HG02588 (cell line): ENCODE measurements around the gene PPT2.
"Not testable (repeated sequence)": the region's sequence is repeated elsewhere in the genome, so short reads cannot be mapped to it uniquely, and the experiment has no call there.

Experiments used
- ATAC-seq: cut with Tn5 transposase; IDR thresholded peaks from one replicate; pipeline ENCODE4 v1.9.1; 2021; ENCODE audit warnings: mild to moderate bottlenecking, moderate library complexity; ENCODE audit not compliant: unreplicated experiment

PPT2 gene

DNA sequence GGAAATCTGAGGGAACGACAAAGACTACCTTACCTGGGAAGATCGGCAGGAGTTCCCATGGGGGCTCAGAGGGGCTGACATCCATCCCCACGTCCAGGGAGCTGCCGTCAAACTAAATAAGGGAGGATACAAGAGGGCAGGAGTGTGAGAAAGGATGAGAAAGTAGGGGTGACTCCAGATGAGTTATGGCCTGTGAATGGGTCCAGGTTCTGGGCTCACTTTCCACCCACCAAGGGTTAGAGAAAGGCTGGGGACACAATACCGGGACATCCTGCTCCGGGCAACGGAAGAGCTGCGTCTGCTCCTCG lies 26.6 kb upstream of the PPT2 start:
- ATAC-seq = no peak

DNA sequence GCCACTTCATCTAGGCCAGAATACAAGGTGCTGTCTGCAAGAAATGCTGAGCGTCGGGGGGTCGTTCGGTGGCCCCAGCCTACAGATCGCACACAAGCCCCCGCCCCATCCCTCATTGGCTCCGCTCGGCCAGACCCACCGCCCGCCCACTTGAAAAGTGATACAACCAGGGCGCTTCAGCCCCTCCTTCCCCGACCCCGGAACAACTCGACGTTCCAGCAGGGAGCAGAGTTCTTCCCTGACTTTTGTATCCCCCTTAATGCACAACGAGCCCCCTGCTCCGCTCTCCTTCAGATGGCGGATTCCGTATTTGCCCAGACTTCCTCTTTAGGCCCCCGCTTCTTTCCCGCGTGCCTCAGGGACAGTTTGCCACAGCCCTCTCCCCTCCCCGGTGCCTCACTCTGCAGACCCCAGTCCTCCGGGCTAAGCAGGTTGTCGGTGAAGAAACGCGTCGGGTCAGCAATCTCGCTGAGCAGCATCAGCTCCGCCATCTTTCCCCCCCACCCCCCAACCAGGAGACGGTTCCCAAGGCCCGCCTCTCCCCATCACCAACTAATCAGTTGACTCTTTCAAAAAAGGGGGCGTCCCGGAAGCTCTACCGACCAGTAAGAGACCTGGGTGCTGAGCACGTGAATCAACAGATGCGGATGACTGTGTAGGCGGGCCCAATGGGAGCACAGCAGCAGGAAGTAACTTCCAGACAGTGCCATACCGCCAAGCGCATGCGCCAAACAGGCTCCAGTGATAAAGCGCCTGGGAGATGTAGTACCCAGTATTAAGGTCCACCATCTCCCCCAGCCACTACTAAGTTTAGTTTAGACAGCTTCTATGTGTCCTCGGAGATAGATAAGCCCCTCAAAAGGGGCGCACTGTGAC lies 26.0 kb upstream of the PPT2 start, which contains the start of gene ATF6B:
Gene ATF6B, minus strand, starts transcription at position 530 of the 876 bp plus-strand sequence. Its CDS starts 39 bp downstream, at position 491.
- peak; percentile 81 for ATAC-seq

DNA sequence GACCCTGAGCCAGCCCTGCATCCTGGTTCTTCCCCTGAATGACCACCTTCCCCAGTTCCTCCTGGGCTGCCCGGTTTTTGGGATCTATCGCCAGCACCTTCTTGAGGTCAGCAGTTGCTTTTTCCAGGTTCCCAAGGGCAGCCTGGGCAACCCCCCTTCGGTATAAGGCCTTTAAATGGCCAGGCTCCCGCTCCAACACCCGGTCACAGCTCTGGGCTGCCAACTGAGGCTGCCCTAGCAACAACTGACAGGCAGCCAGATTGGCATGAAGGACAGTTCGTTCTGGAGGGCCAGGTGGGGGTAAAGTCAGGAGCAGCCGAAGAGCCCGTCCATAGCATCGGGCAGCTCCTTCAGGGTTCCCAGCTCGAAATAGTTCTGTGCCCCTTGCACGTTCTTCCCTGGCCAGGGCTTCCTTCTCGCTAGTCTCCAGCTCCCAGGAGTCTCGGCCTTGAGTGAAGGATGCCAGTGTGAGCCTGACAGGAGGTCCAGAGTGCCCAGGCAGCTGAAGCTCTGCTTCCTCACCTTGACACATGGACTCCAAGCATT lies 25.1 kb upstream of the PPT2 start:
- no peak for ATAC-seq

DNA sequence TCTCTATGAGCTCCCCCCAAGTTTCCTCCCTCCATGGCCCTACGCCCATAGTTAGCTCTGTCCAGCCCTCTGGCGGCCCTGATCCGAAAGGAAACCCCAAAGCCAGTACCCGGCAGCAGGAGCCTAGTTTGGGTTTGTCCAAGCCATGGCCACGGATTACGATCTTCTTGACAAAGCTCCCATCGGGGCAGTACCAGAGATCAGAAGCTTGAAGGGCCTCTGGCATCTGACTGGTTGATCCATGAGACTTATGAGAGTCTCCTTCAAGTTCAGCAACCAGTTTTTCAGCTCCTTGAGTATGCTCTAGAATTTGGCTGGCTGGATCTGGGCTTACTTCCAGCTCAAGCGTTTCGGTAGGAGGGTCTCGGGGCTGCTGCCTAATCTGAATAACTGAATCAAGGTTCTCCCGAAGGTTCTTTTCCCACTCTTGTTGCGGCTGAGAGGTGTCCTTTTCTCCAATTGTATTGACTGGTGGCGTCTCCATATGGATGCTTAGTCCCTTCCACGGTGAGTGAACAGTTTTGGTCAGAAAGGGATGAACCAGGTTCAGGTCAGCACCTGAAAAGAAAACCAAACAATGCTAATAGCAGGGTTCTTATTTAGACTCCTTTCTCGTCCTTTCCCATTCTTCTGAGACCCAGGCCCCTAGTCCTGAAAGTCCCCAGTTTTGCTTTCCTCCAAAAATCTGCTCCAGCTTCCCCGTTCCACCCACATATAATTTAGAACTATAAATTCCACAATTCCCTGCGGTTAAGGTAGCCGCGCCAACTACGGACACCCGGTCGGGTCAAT lies 24.4 kb upstream of the PPT2 start:
- no peak for ATAC-seq

DNA sequence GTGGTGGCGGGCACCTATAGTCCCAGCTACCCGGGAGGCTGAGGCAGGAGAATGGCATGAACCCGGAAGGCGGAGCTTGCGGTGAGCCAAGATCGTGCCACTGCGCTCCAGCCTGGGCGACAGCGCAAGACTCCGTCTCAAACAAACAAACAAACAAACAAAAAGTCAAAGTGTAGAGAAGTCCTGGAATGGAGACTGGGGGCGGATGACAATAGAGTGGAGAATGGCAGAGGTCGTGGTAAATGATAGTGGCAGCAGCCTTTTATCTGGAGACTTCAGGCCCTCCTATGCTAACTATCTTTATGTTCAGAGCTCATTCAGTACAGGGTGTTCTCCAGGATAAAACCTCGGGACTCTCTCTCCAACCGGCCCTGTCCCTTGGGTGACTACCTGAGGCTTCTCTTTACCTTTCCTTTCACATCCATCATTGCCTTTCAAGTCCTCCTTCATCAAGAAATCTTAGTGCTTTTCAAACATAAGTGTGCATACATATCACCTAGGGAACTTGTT lies 22.4 kb upstream of the PPT2 start:
- ATAC-seq = no peak

DNA sequence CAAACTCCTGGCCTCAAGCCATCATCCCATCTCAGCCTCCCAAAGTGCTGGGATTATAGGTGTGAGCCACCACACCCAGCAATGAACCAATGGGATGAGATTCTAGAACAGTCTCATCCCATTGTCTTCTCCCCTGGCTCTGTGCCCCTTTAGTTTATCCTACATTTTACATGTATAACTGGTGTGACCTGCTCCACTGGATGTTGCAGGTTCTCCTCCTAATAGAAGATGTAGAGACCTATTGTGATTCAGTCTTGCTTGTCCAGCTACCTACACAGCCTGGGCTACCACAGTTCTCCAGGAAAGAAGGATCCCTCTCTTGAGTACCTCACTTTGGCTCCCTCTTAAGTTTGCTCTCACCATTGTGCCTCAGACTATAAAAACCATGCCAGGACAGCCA lies 21.8 kb upstream of the PPT2 start:
- ATAC-seq = no peak

DNA sequence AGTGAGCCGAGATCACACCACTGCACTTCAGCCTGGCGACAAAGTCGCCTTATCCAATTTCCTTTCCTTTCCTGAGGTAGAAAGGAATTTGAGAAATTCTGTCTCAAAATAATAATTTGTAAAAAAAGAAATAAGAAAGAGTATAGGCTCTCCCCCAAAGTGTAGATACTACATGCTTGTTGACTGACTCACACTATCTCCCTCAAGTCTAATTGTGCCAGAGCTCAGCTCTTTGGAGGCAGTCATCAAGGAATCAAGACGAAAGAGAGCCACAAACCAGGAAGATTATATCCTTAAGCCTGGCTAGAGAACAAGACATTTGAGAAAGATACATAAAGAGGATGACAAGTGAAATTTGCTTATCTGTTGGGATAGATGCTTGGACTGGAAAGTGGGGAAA lies 20.2 kb upstream of the PPT2 start:
- no peak for ATAC-seq

DNA sequence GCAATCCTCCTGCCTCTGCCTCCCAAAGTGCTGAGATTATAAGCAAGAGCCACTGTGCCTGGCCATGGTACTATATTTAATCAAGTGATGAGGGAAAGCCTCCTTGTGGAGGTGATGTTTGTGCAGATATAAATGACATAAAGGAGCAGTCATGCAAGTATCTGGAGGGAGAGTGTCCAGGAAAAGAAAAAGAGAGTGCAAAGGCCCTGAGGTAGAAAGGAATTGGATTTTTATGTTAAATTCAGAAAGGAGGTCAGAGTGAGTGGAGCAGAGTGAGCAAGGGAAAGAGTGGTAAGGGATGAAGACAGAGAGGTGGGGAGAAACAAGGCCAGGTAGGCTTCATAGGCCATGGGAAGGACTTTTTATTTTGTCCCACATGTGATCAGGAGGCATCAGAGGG lies 16.5 kb upstream of the PPT2 start:
- ATAC-seq = no peak

DNA sequence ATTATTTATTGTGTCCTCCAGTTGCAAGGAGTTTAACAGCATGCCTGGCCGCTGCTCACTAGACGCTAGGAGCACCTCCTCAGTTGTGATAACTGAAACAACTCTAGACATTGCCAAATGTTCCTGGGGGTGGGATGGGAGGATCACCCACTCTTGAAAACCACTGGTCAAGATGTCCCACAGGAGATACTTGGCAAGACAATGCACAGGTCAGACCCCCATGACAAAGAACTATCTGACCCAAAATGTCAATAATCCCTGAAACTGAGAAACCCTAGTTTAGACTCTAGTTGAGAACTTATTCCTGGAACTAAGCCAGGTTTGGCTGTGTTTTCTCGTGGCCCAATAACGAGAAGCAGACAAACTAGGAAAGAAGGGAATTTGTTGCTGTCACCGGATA lies 14.4 kb upstream of the PPT2 start:
- ATAC-seq = no peak

DNA sequence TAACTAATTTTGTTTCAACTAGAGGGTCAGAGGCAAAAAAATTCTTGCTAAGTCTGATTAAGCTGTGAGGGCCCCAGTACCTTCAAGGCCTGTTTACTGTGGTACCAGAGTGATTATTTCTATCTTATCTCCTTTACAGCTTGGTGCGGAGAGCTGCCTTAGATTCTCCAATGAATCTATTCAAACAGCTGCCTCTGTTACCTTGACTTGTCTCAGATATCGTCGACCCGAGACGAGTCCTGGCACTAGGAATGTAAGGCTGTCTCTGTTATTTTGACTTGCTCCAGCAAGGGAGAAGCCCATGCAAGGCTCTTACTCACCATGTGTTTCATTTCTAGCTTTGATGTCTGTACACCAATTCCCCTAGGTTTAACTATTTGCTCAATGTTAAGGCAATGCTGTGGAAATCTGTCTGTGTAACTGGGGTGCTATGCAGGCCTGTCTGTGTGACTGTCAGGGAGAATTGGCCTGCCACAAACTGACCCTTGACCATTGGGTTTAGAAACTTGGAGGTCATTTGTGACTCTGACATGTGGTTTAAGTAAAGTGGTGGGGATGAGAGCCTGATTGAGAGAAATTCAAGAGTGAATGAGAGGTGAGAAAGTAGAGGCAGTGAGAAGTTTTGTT lies 13.4 kb upstream of the PPT2 start:
- no peak for ATAC-seq

DNA sequence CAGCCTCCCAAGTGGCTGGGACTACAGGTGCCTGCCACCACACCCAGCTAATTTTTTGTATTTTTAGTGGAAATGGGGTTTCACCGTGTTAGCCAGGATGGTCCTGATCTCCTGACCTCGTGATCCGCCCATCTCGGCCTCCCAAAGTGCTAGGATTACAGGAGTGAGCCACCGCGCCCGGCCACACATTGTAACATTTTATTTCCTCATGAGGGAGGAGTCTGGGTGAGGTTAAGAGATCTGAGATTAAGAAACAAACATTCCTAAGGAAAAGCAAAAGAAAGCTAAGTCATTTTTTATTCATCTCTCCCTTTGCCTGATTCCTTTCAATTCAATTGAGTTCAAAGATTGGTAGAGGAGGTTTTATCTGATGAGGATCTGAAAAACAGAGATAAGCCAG lies 9.7 kb upstream of the PPT2 start:
- not testable (repeated sequence) for ATAC-seq

DNA sequence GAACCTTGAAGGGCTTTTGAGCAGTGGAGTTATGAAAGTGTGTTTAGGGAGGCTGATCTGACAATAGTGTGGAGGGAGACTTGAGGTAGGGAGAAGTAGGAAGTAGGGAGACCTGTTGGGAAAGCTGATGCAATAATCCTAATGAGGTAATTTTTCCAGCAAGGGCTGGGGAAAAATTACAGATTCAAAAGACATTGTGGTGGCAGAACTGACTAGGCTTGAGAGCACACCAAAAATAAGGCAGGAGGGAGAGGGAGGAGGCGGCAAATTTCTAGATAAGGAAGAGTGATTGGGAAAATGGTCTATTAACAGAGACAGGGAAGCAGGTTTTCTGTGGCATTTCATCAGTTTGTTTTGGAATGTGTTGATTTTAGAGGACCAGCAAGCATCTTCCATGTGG lies 7.7 kb upstream of the PPT2 start:
- ATAC-seq = no peak

DNA sequence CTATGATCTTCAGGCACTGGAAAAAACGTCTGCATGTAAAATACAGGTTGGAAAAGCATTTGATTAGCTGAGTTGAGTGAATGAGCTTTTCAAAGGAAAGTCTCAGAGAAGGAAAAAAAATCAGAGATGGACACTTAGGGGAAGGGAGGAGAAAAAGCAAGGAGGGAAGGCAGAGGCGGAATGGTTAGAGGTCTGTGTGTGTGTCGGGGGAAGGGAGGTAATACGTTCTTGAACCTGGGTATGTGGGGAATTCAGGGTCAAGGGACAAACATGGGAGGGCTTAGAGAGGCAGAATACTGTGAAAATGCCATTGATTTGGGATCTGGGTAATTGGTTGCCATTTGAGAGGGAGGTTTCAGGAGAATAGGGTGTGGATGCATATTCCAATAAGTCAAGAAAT lies 7.3 kb upstream of the PPT2 start:
- no peak for ATAC-seq

DNA sequence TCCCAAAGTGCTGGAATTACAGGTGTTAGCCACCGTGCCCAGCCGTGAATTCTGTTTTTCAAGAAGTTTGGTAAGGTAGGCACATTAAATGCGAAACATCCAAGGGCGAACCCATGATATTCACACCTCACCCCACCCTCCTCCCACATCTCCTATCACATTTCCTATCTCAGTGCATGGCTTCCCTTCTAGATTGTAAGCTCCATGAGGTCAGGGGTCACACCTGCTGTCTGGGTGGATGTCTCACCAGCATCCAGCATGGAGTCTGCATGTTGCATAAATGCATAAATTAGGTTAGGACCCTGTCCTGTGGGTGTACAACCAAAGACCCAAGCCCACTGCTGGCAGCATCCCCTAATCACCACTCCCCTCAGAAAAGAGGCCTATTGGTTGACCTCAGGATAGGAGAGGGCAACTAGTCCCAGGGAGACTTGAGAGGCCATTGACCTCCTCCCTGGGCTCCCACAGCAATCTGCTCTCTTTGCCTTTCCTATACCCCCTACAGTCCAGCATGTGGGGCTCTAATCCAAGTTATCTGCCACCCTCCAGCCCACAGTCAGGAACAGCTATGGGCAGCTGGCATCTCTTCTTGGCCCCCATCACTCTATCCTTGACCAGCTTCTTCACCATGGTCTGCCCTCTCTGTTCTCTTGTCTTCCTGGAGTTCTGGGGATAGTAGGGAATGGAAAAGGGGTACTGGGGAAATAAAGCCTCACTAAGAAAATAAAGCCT lies 6.4 kb upstream of the PPT2 start:
- no peak for ATAC-seq

DNA sequence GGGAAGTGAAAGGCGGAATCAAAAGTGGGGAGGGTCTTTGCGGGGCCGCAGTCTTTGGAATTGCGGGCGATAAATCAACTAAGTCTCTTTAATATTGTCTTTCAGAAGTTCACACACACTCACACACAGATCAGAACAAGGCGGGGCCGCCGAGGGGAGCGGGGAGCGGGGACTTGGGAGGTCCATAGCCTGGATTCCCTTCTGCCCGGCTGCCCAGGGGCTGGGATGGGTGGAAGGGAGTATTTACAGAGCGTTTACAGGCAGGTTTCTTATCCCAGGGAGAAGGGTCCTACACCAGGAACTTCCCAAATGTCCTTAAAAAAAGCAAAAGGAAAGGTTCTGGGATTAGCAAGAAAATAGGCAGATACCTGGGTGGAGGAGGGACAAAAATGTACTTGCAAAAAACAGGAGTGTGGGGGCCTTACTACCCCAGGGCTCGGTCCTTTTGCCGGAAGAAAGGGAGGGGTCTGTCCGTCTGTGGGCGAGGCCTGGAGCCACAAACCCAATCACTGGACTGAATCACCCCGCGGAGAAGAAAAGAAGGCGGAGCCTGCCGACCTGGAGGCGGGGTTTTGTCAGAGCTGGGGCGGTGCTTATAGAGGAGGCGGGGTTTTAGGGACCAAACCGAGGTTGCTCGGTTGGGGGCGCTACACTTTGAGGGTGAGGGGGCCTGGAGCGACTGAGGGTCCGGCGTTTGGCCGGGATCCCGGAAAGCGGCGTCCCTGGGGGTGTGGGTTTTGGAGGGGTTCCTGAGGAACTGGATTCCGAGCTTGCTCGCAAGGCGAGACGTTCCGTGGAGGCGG lies 5.5 kb upstream of the PPT2 start:
- no peak for ATAC-seq

DNA sequence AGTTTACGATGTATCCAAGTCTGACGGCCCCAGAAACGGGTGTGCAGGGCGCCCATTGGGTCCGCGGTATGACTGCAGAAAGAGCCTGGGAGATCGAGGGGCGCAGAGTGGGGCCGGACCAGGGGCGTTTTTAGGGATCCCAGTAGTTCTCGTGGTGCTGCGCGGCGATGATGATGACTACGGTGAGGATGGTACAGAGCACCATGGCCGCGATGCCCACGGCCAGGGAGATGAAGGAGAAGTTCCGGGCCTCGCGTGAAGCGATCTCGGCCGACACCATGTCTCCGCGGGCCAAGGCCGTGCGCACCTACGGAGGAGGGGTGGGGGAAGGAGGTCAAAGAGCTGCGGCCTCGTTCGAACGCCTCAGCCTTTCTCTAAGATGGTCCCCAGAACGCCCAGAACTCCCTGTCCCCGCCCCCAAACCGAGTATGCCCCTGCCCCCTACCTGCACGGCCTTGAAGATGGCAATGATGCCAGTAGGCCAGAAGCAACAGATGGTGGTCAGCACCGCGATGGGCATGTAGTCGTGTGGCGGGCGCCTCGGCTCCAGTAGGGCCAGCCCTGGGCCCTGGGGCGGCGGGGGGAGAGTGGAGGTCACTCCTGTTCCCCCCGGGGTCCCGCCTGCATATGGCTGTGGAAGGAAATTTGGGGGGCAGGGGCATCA lies 4.7 kb upstream of the PPT2 start:
- ATAC-seq = no peak

DNA sequence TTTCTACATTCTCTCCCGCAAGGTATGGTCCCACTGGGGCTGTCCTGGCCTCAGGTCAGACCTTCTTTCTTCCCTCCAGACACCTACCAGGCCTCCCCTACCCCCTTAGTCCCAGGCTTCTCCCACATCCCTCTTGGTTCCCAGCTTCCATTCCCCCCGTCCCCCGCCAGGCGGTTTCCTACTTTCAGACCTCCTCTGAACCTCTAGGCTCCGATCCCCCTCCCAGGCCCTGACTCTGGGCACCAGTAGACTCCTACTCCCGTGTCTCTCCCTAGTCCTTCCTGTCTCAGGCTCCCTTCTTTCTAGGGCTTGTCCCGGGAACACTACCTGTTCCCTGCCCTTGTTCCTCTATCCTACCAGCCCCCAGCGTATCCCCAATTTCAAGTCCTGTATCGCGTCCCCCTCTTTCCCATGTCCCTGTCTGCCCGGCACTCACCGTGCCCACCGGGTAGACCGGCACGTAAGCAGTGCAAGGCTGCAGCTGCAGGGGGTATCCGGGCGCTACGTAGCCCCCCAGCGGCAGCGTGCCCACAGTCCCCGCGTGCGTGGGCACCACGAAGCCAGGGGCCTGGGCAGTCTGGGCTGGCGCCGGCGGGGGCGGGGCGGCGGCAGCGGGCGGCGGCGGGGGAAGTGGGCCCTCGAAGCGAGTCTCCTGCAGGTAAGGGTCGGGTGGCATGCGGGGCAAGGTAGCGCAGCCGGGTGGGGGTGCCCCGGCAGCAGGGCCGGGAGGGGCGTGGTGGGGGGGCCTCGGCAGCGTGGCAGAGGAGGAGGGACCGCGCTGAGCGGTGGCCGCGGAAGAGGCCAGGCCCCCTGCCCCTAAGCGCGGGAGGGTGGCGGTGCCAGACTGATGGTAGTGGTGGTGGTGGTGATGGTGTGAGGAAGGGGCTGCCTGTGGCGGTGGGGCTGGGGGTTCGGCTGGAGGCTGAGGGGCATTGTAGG lies 3.7 kb upstream of the PPT2 start:
- ATAC-seq = no peak

DNA sequence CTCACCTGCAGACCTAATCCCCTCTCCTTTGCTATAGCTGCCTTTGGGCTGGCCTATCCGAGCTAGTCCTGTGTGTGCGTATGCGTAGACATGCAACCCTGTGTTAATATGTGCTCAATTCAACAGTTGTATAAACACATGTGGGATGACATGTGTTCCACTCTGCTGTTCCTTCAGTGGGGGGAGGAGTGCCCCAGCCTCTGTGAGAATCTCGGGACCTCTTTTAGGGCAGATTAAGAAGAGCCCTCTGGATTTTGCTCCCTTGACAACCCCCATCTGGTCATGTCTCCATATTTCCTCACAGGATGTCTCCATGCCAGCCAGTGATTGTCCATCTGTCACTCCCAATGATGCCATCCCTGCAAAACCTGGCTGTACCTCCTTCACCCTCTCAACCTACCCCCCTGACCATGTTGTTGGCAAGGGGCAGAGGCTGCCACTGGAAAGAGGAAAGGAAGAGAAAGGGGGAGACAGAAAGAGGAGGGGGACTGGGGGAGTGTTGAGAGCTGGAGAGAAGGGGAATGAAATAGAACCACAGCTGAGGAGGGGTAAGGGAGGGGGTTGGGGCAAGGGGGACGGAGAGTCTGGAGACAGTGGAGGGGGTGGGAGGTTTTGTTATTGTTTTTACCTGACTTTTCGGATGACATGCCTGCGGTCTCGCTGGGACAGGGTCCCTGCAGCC lies 2.6 kb upstream of the PPT2 start:
- ATAC-seq = no peak
